ENCODE measurements around the gene AGPAT1.
A peak's percentile ranks its signal among the peaks of the same experiment; 100 is the strongest.
"Not testable (repeated sequence)": the region's sequence is repeated elsewhere in the genome, so short reads cannot be mapped to it uniquely, and the experiment has no call there.

AGPAT1 gene

DNA sequence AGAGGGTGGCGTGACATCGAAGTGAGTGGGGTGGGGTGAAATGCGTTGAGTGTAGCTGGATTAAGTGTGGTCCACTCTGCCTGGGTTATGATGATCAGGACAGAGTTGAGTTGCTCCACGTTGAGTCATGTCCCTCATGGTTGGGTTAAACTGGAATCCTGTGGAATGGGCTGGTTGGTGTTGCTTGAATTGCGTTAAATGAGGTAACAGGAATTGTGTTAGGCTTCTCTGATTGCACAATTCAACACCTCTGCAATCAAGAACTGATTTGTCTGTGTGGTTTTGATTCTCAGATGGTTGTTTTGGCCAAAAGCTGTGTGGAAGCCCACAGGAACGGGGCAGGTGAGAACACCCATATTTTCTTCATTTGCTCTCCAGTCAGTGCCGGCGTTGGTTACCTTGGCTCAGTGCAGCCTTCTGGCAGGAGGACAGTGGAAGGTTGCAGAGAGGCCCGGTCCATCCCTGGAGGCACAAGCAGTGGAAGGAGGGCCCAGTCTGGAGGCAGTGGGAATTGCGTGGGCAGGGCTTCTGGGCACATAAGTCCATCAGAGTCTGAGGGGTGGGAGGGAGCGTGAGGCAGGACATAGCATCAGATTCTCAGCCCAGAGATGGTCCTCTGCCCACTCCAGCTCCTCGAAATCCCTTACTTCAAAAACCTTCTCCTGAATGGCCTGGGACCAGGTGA, 36.3 kb upstream of the AGPAT1 start:
- Mint-ChIP-seq H3K4me1 (no peaks in the 10 kb centered on the region), H3K4me3 (no peak overlapping the region), H3K27me3 (no peaks in the 10 kb centered on the region), H3K27ac (ENCODE audit: low read depth) (no peak overlapping the region), H3K9me3 (no peaks in the 10 kb centered on the region), H3K36me3 (ENCODE audit: insufficient read depth) (peaks cover 2% of the 10 kb centered on the region)
- DNase-seq (ENCODE audit: low spot score in 2 of 2): no peak
- no peak for ATAC-seq (replicated peaks; ENCODE audit: extremely low read depth, poor library complexity, severe bottlenecking)

GRCh38 chr6:32211432-32211831, 35.5 kb upstream of the AGPAT1 start:
- H3K9me3 Mint-ChIP-seq; H3K27me3 Mint-ChIP-seq; H3K27ac Mint-ChIP-seq (ENCODE audit: low read depth); ATAC-seq (replicated peaks; ENCODE audit: extremely low read depth, poor library complexity, severe bottlenecking); H3K4me1 Mint-ChIP-seq; H3K4me3 Mint-ChIP-seq; DNase-seq (ENCODE audit: low spot score in 2 of 2); H3K36me3 Mint-ChIP-seq (ENCODE audit: insufficient read depth): not testable (repeated sequence)

DNA sequence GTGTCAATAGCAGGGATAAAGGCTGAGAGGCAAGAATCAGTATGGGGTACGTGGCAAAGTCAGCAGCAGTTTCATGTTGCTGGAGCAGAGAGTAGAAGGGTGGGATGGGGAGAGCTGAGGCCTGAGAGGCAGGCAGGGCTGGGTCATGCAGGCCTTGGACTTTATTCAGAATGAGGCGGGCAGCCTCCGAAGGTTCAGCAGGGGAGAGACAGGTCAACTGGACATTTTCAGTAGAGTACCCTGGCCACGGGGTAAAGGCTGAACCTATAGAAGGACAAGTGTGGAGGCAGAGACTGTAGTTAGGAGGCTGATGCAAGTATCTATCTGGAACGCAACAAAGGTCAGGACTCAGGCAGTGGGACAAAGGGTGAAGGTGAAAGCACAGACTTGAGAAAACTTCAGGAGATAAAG, 34.3 kb upstream of the AGPAT1 start:
- DNase-seq (ENCODE audit: low spot score in 2 of 2): no peak

GRCh38 chr6:32208996-32209395, 33.1 kb upstream of the AGPAT1 start:
- ATAC-seq (replicated peaks; ENCODE audit: extremely low read depth, poor library complexity, severe bottlenecking) (no peak), DNase-seq (ENCODE audit: low spot score in 2 of 2) (no peak)
- H3K4me1 Mint-ChIP-seq: no peaks in the 10 kb centered on the region
- H3K4me3 Mint-ChIP-seq: no peak overlapping the region
- H3K36me3 Mint-ChIP-seq (ENCODE audit: insufficient read depth): peaks cover 2% of the 10 kb centered on the region
- H3K27ac Mint-ChIP-seq (ENCODE audit: low read depth): no peak overlapping the region
- no peaks in the 10 kb centered on the region for H3K9me3 Mint-ChIP-seq
- H3K27me3 Mint-ChIP-seq: no peaks in the 10 kb centered on the region

More for the DNA sequence above, 34.3 kb upstream of the AGPAT1 start:
- H3K4me1 Mint-ChIP-seq: no peaks in the 10 kb centered on the region
- no peaks in the 10 kb centered on the region for H3K9me3 Mint-ChIP-seq
- H3K4me3 Mint-ChIP-seq: no peak overlapping the region
- ATAC-seq (replicated peaks; ENCODE audit: extremely low read depth, poor library complexity, severe bottlenecking): no peak
- H3K27me3 Mint-ChIP-seq: no peaks in the 10 kb centered on the region
- peaks cover 2% of the 10 kb centered on the region for H3K36me3 Mint-ChIP-seq (ENCODE audit: insufficient read depth)
- H3K27ac Mint-ChIP-seq (ENCODE audit: low read depth): no peak overlapping the region

DNA sequence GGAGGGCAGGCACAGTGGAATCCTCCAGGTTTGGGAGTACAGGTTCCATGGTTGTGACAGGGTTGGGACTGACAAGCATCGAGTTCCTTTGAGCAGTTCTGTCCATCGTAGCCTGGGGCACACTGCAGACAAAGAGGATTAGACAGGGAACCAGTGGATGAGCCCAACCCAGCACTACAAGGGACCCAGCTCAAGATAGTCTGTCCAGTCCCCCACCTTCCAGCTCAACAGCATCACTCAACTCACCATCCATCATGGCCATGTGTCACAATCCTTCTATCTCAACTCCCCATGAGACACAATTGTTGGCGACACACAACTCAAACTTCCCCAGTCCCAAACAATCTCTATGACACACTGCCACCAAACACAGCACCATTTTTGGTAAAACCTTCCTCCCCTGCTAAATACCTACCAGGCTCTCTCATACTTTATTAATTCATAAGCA, 28.4 kb upstream of the AGPAT1 start:
- H3K4me1 Mint-ChIP-seq: no peaks in the 10 kb centered on the region
- H3K27ac Mint-ChIP-seq (ENCODE audit: low read depth): no peak overlapping the region
- no peaks in the 10 kb centered on the region for H3K9me3 Mint-ChIP-seq
- no peaks in the 10 kb centered on the region for H3K27me3 Mint-ChIP-seq
- H3K4me3 Mint-ChIP-seq: no peak overlapping the region
- H3K36me3 Mint-ChIP-seq (ENCODE audit: insufficient read depth): no peaks in the 10 kb centered on the region
- no peak for ATAC-seq (replicated peaks; ENCODE audit: extremely low read depth, poor library complexity, severe bottlenecking)
- DNase-seq (ENCODE audit: low spot score in 2 of 2): no peak

GRCh38 chr6:32203426-32204267, 27.8 kb upstream of the AGPAT1 start:
- Mint-ChIP-seq H3K4me3 (no peak overlapping the region), H3K9me3 (no peaks in the 10 kb centered on the region), H3K4me1 (no peaks in the 10 kb centered on the region), H3K36me3 (ENCODE audit: insufficient read depth) (no peaks in the 10 kb centered on the region), H3K27me3 (no peaks in the 10 kb centered on the region), H3K27ac (ENCODE audit: low read depth) (no peak overlapping the region)
- ATAC-seq (replicated peaks; ENCODE audit: extremely low read depth, poor library complexity, severe bottlenecking) (no peak), DNase-seq (ENCODE audit: low spot score in 2 of 2) (no peak)

GRCh38 chr6:32202186-32202585, 26.3 kb upstream of the AGPAT1 start:
- no peaks in the 10 kb centered on the region for H3K9me3 Mint-ChIP-seq
- no peaks in the 10 kb centered on the region for H3K4me1 Mint-ChIP-seq
- H3K27me3 Mint-ChIP-seq: no peaks in the 10 kb centered on the region
- no peak for ATAC-seq (replicated peaks; ENCODE audit: extremely low read depth, poor library complexity, severe bottlenecking)
- no peak overlapping the region for H3K4me3 Mint-ChIP-seq
- H3K36me3 Mint-ChIP-seq (ENCODE audit: insufficient read depth): no peaks in the 10 kb centered on the region
- DNase-seq (ENCODE audit: low spot score in 2 of 2): no peak
- no peak overlapping the region for H3K27ac Mint-ChIP-seq (ENCODE audit: low read depth)

GRCh38 chr6:32200711-32201475, 25.0 kb upstream of the AGPAT1 start:
- ATAC-seq (replicated peaks; ENCODE audit: extremely low read depth, poor library complexity, severe bottlenecking): no peak
- peaks cover 7% of the 10 kb centered on the region for H3K36me3 Mint-ChIP-seq (ENCODE audit: insufficient read depth)
- no peak overlapping the region for H3K27ac Mint-ChIP-seq (ENCODE audit: low read depth)
- H3K4me3 Mint-ChIP-seq: no peak overlapping the region
- no peaks in the 10 kb centered on the region for H3K9me3 Mint-ChIP-seq
- no peak for DNase-seq (ENCODE audit: low spot score in 2 of 2)
- peaks cover 11% of the 10 kb centered on the region for H3K4me1 Mint-ChIP-seq
- H3K27me3 Mint-ChIP-seq: no peaks in the 10 kb centered on the region

DNA sequence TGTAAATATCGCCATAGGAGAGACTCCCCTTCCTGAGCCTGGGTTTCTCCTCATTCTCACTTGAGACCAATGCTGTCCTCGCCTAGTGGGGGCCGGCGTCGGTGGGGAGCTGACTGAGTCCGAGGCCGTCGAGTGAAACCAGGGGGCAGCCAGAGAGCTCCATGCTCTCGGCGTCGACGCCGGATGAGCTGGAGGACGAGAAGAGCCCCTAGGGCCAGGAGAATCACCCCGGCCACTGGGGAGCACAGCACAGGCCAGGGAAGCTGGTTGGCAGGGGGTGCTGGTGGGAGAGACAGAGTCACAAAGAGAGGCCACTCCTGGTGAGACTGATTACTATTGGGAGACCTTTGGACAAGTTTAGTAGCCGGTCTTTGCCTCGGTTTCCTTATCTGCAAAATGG, 23.0 kb upstream of the AGPAT1 start:
- Mint-ChIP-seq H3K9me3 (no peaks in the 10 kb centered on the region), H3K4me3 (no peak overlapping the region), H3K36me3 (ENCODE audit: insufficient read depth) (peaks cover 13% of the 10 kb centered on the region), H3K27me3 (no peaks in the 10 kb centered on the region), H3K27ac (ENCODE audit: low read depth) (no peak overlapping the region), H3K4me1 (peaks cover 30% of the 10 kb centered on the region)
- ATAC-seq (replicated peaks; ENCODE audit: extremely low read depth, poor library complexity, severe bottlenecking) (no peak), DNase-seq (ENCODE audit: low spot score in 2 of 2) (no peak)

GRCh38 chr6:32198345-32198696, 22.4 kb upstream of the AGPAT1 start:
- peaks cover 13% of the 10 kb centered on the region for H3K36me3 Mint-ChIP-seq (ENCODE audit: insufficient read depth)
- H3K27me3 Mint-ChIP-seq: no peaks in the 10 kb centered on the region
- no peak overlapping the region for H3K4me3 Mint-ChIP-seq
- DNase-seq (ENCODE audit: low spot score in 2 of 2) (no peak), ATAC-seq (replicated peaks; ENCODE audit: extremely low read depth, poor library complexity, severe bottlenecking) (no peak)
- H3K9me3 Mint-ChIP-seq: no peaks in the 10 kb centered on the region
- peaks cover 36% of the 10 kb centered on the region for H3K4me1 Mint-ChIP-seq
- no peak overlapping the region for H3K27ac Mint-ChIP-seq (ENCODE audit: low read depth)

DNA sequence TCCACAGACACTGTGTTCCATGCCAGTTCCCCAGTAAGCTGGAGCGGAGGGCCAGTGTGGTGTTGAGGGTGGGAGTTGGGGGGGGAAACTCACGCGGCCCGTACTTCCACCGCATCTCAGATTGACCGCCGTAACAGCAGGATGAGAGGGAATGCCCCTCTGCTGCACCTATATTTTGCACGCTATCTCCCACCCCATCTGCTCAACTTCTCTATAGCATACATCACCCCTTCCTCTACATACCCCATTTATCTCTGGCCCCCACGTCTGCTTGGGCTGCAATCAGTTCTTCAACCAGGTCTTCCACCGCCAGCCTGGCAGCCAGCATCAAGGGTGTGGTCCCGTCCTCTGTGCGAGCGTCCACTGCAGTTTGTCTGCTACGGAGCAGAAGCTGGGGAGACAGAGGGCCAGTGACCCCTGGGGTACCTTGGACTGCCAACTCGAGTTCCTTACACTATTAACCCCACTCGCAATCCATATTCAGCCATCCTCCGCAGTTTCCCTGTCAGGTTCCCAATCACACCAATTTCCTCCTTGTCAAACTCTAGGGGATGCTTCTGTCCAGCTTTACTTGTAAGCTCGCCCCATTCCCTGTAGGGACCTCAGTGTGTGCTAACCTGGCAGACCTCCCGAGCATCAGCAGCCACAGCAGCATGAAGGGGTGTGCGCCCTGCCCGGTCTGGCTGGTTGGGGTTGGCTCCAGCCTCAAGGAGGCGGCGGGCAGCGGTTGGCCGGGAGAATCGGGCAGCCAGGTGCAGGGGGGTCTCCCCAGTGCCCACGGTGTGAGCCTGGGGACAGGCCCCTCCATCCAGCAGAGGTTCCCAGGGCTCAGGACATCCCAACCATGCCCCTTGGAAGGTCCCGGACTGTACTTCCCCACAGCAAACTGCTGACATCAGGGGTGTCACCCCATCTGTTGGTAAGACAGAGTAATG, 21.1 kb upstream of the AGPAT1 start:
- H3K9me3 Mint-ChIP-seq: no peaks in the 10 kb centered on the region
- DNase-seq (ENCODE audit: low spot score in 2 of 2) (no peak), ATAC-seq (replicated peaks; ENCODE audit: extremely low read depth, poor library complexity, severe bottlenecking) (no peak)

More for the DNA sequence above, 21.1 kb upstream of the AGPAT1 start:
- peak overlapping the region; percentile 98 for H3K27ac Mint-ChIP-seq (ENCODE audit: low read depth)
- peaks cover 22% of the 10 kb centered on the region for H3K36me3 Mint-ChIP-seq (ENCODE audit: insufficient read depth)
- no peaks in the 10 kb centered on the region for H3K27me3 Mint-ChIP-seq
- peak overlapping the region; percentile 98 for H3K4me3 Mint-ChIP-seq
- H3K4me1 Mint-ChIP-seq: peaks cover 50% of the 10 kb centered on the region
